GM19043 (cell line): ENCODE results near the gene PPP6C.
"Not testable (repeated sequence)": the region's sequence is repeated elsewhere in the genome, so short reads cannot be mapped to it uniquely, and the experiment has no call there.

Experiments used
- ATAC-seq: cut with Tn5 transposase; IDR thresholded peaks from one replicate; pipeline ENCODE4 v1.9.1; 2021; ENCODE audit warnings: low read depth; ENCODE audit not compliant: unreplicated experiment

Gene PPP6C

DNA sequence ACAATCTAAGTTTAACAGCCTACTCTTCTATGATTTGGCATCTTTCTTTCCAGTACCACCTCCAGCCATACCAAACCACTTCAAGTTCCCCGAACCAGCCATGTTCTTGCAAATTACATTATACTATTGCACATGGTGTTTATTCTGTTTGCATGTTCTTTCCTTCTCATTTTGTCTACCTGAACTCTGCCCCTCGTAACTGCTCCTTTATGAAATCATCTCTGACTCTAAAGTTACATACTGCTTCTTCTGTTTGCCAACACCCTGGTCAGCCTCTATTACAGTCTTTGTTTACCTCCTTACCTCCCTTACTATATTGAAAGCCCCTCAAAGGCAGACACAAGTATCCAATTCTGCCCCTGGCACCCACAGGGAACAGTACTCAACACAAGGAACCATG, 6.0 kb downstream of the PPP6C start:
- ATAC-seq: no peak

DNA sequence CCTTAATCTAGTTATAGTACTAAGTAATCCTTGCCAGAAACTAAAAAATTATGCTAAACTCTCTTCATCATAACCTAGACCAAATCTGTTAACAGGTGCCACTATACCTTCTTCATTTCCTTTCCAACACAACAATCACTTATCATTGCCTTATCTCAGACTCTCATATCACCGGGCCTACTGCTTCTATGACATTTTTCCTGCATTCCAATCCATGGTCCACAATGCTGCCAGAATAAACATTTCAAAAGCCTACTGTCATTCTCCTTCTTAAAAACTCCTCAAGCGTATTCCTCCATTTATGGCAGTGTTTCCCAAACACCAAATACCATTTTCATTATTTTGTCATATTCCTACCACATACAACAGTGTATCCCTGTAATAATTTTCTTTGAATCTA, 6.5 kb downstream of the PPP6C start:
- no peak for ATAC-seq

GRCh38 chr9:125181756-125182155, 7.8 kb downstream of the PPP6C start:
- ATAC-seq: not testable (repeated sequence)

GRCh38 chr9:125180876-125181275, 8.7 kb downstream of the PPP6C start:
- no peak for ATAC-seq

- not testable (repeated sequence) for ATAC-seq
These were observed 9.8 kb downstream of the PPP6C start for GRCh38 chr9:125179776-125180175.

- ATAC-seq: no peak
These were observed 11.7 kb downstream of the PPP6C start for GRCh38 chr9:125177888-125178287.

GRCh38 chr9:125176636-125177035, 13.0 kb downstream of the PPP6C start:
- no peak for ATAC-seq

GRCh38 chr9:125172031-125172755, 17.4 kb downstream of the PPP6C start:
- no peak for ATAC-seq

DNA sequence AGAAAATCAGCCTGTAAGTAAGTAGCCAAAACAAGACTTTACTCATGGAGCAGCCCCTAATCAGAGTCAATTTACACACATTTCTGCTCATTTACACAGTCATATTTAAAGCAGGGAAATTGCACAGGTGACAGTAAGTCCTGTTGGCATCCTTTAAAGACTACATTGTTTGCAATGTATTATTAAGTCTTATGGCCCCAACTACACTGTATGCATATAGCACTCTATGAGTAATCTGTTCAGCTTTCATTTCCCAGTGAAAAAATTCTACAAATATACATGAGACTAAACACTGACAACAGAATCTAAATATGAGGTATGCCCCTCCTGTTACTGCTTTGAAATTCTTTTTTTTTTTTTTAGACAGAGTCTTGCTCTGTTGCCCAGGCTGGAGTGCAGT, 19.7 kb downstream of the PPP6C start:
- ATAC-seq: no peak

GRCh38 chr9:125166762-125167161, 22.8 kb downstream of the PPP6C start:
- ATAC-seq: no peak

- ATAC-seq: not testable (repeated sequence)
These were observed 26.7 kb downstream of the PPP6C start for GRCh38 chr9:125162891-125163290.

DNA sequence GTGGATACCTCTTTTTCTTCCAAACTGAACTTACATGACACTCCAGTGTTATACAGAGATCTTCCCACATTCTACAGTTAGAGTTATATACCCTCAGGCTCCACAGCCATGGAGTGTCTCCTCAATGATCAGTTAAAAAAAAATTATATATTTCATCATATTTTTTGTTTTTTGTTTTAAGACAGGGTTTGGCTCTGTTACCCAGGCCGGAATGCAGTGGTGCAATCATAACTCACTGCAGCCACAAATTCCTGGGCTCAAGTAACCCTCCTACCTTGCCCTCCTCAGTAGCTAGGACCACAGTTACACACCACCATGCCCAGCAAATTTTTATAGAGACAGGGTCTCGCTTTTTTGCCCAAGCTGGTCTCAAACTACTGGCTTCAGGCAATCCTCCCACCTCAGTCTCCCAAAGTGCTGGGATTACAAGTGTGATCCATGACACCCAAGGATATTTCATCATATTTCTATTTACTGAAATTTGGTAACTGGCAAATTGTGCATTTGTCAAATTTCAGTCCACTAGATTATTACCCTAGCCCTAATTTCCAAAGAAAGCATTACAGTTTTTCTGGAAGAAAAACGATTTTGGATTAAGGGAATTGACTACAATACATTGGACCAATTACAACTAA, 28.2 kb downstream of the PPP6C start:
- ATAC-seq: no peak

GRCh38 chr9:125160750-125161149, 28.9 kb downstream of the PPP6C start:
- ATAC-seq: no peak

- no peak for ATAC-seq
These were observed 33.1 kb downstream of the PPP6C start for GRCh38 chr9:125156551-125156950.

DNA sequence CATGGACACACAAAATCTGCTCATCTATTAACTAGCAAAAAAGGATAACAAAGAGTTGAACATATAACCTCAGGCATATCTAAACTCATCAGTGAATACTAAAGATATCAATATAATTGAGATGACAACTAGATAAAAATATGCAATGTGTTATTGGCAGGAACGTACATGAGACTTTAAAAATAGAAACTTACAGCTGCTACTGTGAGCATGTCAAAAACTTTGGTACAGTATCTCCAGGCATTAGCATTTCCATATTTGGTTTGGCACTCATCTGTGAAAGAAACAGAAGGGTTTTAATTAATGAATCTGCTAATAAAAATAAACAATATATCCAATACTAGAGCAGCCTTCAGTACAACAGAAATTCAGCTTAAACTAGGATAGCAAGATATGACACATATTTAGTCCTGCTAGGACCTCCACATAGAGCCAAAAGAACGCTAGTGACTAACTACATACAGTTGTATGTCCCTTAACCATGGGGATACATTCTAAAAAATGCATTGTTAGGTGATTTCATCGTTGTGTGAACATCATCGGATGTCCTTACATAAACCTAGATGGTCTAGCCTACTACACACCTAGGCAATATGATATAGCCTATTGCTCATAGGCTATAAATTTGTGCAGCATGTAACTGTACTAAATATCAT, 35.8 kb downstream of the PPP6C start:
- ATAC-seq: no peak

- ATAC-seq: no peak
These were observed 37.9 kb downstream of the PPP6C start for GRCh38 chr9:125151730-125152129.

GRCh38 chr9:125150349-125151245, 39.0 kb downstream of the PPP6C start:
- ATAC-seq: no peak

GRCh38 chr9:125147401-125147951, 42.1 kb downstream of the PPP6C start:
- no peak for ATAC-seq

GRCh38 chr9:125146247-125146646, 43.4 kb downstream of the PPP6C start:
- no peak for ATAC-seq

- ATAC-seq: no peak
These were observed 44.2 kb downstream of the PPP6C start for GRCh38 chr9:125145425-125145824.
